GM19025 (cell line): ENCODE results near the gene ZNF787.
"Not testable (repeated sequence)": the region's sequence is repeated elsewhere in the genome, so short reads cannot be mapped to it uniquely, and the experiment has no call there.

Source experiments
- ATAC-seq: cut with Tn5 transposase; IDR thresholded peaks from one replicate; pipeline ENCODE4 v1.9.1; 2021; ENCODE audit warnings: mild to moderate bottlenecking, low read depth, moderate library complexity; ENCODE audit not compliant: unreplicated experiment

ZNF787 gene

GRCh38 chr19:56121180-56122167 is at the start of gene ZNF787:
Gene ZNF787, minus strand, starts transcription at chr19:56121295. Its CDS starts 18,078 bp downstream, at chr19:56103217.
- peak; percentile 86 for ATAC-seq

GRCh38 chr19:56170261-56170660 is 49.2 kb upstream of the ZNF787 start:
- no peak for ATAC-seq

- ATAC-seq, result no peak
These were observed 46.0 kb upstream of the ZNF787 start for GRCh38 chr19:56167064-56167578.

GRCh38 chr19:56163097-56163496 is 42.0 kb upstream of the ZNF787 start:
- ATAC-seq, result no peak

GRCh38 chr19:56162258-56162657 is 41.2 kb upstream of the ZNF787 start:
- ATAC-seq, result no peak

GRCh38 chr19:56161534-56161933 is 40.4 kb upstream of the ZNF787 start:
- no peak for ATAC-seq

- ATAC-seq, result no peak
These were observed 38.7 kb upstream of the ZNF787 start for GRCh38 chr19:56159622-56160271.

GRCh38 chr19:56159009-56159559 is 38.0 kb upstream of the ZNF787 start:
- ATAC-seq, result no peak

- no peak for ATAC-seq
These were observed 37.2 kb upstream of the ZNF787 start for GRCh38 chr19:56158170-56158757.

- ATAC-seq, result no peak
These were observed 35.7 kb upstream of the ZNF787 start for GRCh38 chr19:56156768-56157167.

- ATAC-seq, result no peak
These were observed 34.1 kb upstream of the ZNF787 start for GRCh38 chr19:56155124-56155687.

GRCh38 chr19:56153507-56153906 is 32.4 kb upstream of the ZNF787 start:
- ATAC-seq, result no peak

- no peak for ATAC-seq
These were observed 31.5 kb upstream of the ZNF787 start for GRCh38 chr19:56152644-56153043.

GRCh38 chr19:56150358-56150757 is 29.3 kb upstream of the ZNF787 start:
- ATAC-seq, result no peak

GRCh38 chr19:56149656-56150038 is 28.6 kb upstream of the ZNF787 start:
- ATAC-seq, result no peak

- ATAC-seq, result not testable (repeated sequence)
These were observed 28.0 kb upstream of the ZNF787 start for GRCh38 chr19:56148955-56149655.

GRCh38 chr19:56148096-56148495 is 27.0 kb upstream of the ZNF787 start:
- ATAC-seq, result no peak

GRCh38 chr19:56147307-56147706 is 26.2 kb upstream of the ZNF787 start:
- ATAC-seq, result no peak

GRCh38 chr19:56146904-56147303 is 25.8 kb upstream of the ZNF787 start:
- no peak for ATAC-seq

- ATAC-seq, result no peak
These were observed 24.6 kb upstream of the ZNF787 start for GRCh38 chr19:56145698-56146097.
